Ishikawa (cell line): ENCODE measurements around the gene PTHLH.

Experiments used
- CREB1 ChIP-seq: IDR thresholded peaks from 2 replicates; pipeline ENCODE4 v1.6.1; 2012; ENCODE audit warnings: low read depth
- EP300 ChIP-seq: IDR thresholded peaks from 2 replicates; pipeline ENCODE4 v1.6.1; 2012; ENCODE audit warnings: borderline replicate concordance
- MAX ChIP-seq: IDR thresholded peaks from 2 replicates; pipeline ENCODE4 v1.6.1; 2012
- NFIC ChIP-seq: IDR thresholded peaks from 2 replicates; pipeline ENCODE4 v1.6.1; 2012
- RAD21 ChIP-seq: IDR thresholded peaks from 2 replicates; pipeline ENCODE4 v1.6.1; 2012; ENCODE audit warnings: low read depth
- REST ChIP-seq: IDR thresholded peaks from 2 replicates; pipeline ENCODE4 v1.6.1; 2012; ENCODE audit warnings: low read depth, mild to moderate bottlenecking
- YY1 ChIP-seq: IDR thresholded peaks from 2 replicates; pipeline ENCODE4 v1.6.1; 2012; ENCODE audit warnings: low read depth

- TF ChIP-seq MAX (no peak), EP300 (no peak), RAD21 (no peak), CREB1 (no peak), NFIC (no peak), YY1 (no peak), REST (no peak)
These were observed 41.7 kb upstream of the PTHLH start for GRCh38 chr12:28014196-28014595.
